ENCODE data around the gene IGFLR1. TPM values are rescaled to one million over a fixed set of nuclear protein-coding genes. Genes with fewer than 3 reads are reported as not detected.

IGFLR1 gene
- total RNA-seq, 2 donors from 2014 or later: 48.1 to 59.0 TPM

- no peaks in the 10 kb centered on the region for H3K9me3 ChIP-seq (ENCODE audit: control insufficient read depth, low read length, poor library complexity, severe bottlenecking)
- Mint-ChIP-seq H3K27ac (peak overlapping the region; percentile 94), H3K27me3 (no peaks in the 10 kb centered on the region), H3K4me3 (peak overlapping the region; percentile 78), H3K4me1 (peaks cover 52% of the 10 kb centered on the region), H3K36me3 (ENCODE audit: low read depth) (no peaks in the 10 kb centered on the region)
- ATAC-seq (no peak), DNase-seq (no peak)
These were observed 27.5 kb downstream of the IGFLR1 start for GRCh38 chr19:35714601-35715354.

GRCh38 chr19:35713904-35714495, 28.3 kb downstream of the IGFLR1 start:
- Mint-ChIP-seq H3K4me1 (peaks cover 46% of the 10 kb centered on the region), H3K36me3 (ENCODE audit: low read depth) (no peaks in the 10 kb centered on the region), H3K27ac (peak overlapping the region; percentile 94), H3K27me3 (no peaks in the 10 kb centered on the region), H3K4me3 (peak overlapping the region; percentile 78)
- ATAC-seq (no peak), DNase-seq (no peak)
- no peaks in the 10 kb centered on the region for H3K9me3 ChIP-seq (ENCODE audit: control insufficient read depth, low read length, poor library complexity, severe bottlenecking)

GRCh38 chr19:35713506-35713850, 28.8 kb downstream of the IGFLR1 start:
- Mint-ChIP-seq H3K36me3 (ENCODE audit: low read depth) (no peaks in the 10 kb centered on the region), H3K4me1 (peaks cover 44% of the 10 kb centered on the region), H3K27me3 (no peaks in the 10 kb centered on the region), H3K27ac (peak overlapping the region; percentile 94), H3K4me3 (peak overlapping the region; percentile 78)
- no peak for DNase-seq
- no peaks in the 10 kb centered on the region for H3K9me3 ChIP-seq (ENCODE audit: control insufficient read depth, low read length, poor library complexity, severe bottlenecking)
- no peak for ATAC-seq

- no peaks in the 10 kb centered on the region for H3K36me3 Mint-ChIP-seq (ENCODE audit: low read depth)
- peaks cover 44% of the 10 kb centered on the region for H3K4me1 Mint-ChIP-seq
- DNase-seq (no peak), ATAC-seq (peak; percentile 21)
- H3K27ac Mint-ChIP-seq: peak overlapping the region; percentile 94
- H3K9me3 ChIP-seq (ENCODE audit: control insufficient read depth, low read length, poor library complexity, severe bottlenecking): no peaks in the 10 kb centered on the region
- peak overlapping the region; percentile 73 for H3K4me3 Mint-ChIP-seq
- H3K27me3 Mint-ChIP-seq: no peaks in the 10 kb centered on the region
These were observed 29.4 kb downstream of the IGFLR1 start for GRCh38 chr19:35712567-35713505.

GRCh38 chr19:35710784-35711723, 31.2 kb downstream of the IGFLR1 start:
- peak overlapping the region; percentile 94 for H3K27ac Mint-ChIP-seq
- peak overlapping the region; percentile 75 for H3K4me3 Mint-ChIP-seq

GRCh38 chr19:35708391-35708790, 33.9 kb downstream of the IGFLR1 start:
- H3K27me3 Mint-ChIP-seq: no peaks in the 10 kb centered on the region
- ATAC-seq (no peak), DNase-seq (no peak)
- no peak overlapping the region for H3K4me3 Mint-ChIP-seq
- H3K27ac Mint-ChIP-seq: no peak overlapping the region
- no peaks in the 10 kb centered on the region for H3K9me3 ChIP-seq (ENCODE audit: control insufficient read depth, low read length, poor library complexity, severe bottlenecking)
- H3K4me1 Mint-ChIP-seq: peaks cover 17% of the 10 kb centered on the region
- H3K36me3 Mint-ChIP-seq (ENCODE audit: low read depth): no peaks in the 10 kb centered on the region

More at GRCh38 chr19:35710784-35711723, 31.2 kb downstream of the IGFLR1 start:
- peaks cover 36% of the 10 kb centered on the region for H3K4me1 Mint-ChIP-seq
- no peaks in the 10 kb centered on the region for H3K36me3 Mint-ChIP-seq (ENCODE audit: low read depth)
- DNase-seq (no peak), ATAC-seq (peak; percentile 38)
- H3K27me3 Mint-ChIP-seq: no peaks in the 10 kb centered on the region
- H3K9me3 ChIP-seq (ENCODE audit: control insufficient read depth, low read length, poor library complexity, severe bottlenecking): no peaks in the 10 kb centered on the region

- Mint-ChIP-seq H3K36me3 (ENCODE audit: low read depth) (no peaks in the 10 kb centered on the region), H3K4me3 (no peak within 1 kb of the TSS), H3K27me3 (peaks cover 6% of the 10 kb centered on the region), H3K27ac (no peak within 1 kb of the TSS), H3K4me1 (peaks cover 6% of the 10 kb centered on the region)
- DNase-seq (no peak), ATAC-seq (no peak)
- no peaks in the 10 kb centered on the region for H3K9me3 ChIP-seq (ENCODE audit: control insufficient read depth, low read length, poor library complexity, severe bottlenecking)
These were observed 38.0 kb downstream of the IGFLR1 start, which contains the start of gene ZBTB32 for GRCh38 chr19:35704218-35704617. Gene ZBTB32 (plus strand): TSS chr19:35704558. CDS start chr19:35714627, 10,069 bp downstream.

GRCh38 chr19:35703343-35703742, 38.9 kb downstream of the IGFLR1 start:
- Mint-ChIP-seq H3K36me3 (ENCODE audit: low read depth) (no peaks in the 10 kb centered on the region), H3K27ac (no peak overlapping the region), H3K27me3 (peaks cover 6% of the 10 kb centered on the region), H3K4me1 (peaks cover 6% of the 10 kb centered on the region), H3K4me3 (peak overlapping the region; percentile 97)
- DNase-seq (no peak), ATAC-seq (no peak)
- no peaks in the 10 kb centered on the region for H3K9me3 ChIP-seq (ENCODE audit: control insufficient read depth, low read length, poor library complexity, severe bottlenecking)

- peak overlapping the region; percentile 95 for H3K27ac Mint-ChIP-seq
- H3K4me3 Mint-ChIP-seq: peak overlapping the region; percentile 97
- H3K36me3 Mint-ChIP-seq (ENCODE audit: low read depth): no peaks in the 10 kb centered on the region
- ATAC-seq (peak; percentile 100), DNase-seq (peak; percentile 83 to 89 (median 83))
- peaks cover 6% of the 10 kb centered on the region for H3K4me1 Mint-ChIP-seq
- peaks cover 6% of the 10 kb centered on the region for H3K27me3 Mint-ChIP-seq
- H3K9me3 ChIP-seq (ENCODE audit: control insufficient read depth, low read length, poor library complexity, severe bottlenecking): no peaks in the 10 kb centered on the region
These were observed 39.8 kb downstream of the IGFLR1 start for GRCh38 chr19:35702223-35703012.

GRCh38 chr19:35696835-35697234, 45.4 kb downstream of the IGFLR1 start:
- no peak overlapping the region for H3K27ac Mint-ChIP-seq
- no peak for DNase-seq
- no peaks in the 10 kb centered on the region for H3K36me3 Mint-ChIP-seq (ENCODE audit: low read depth)
- H3K4me1 Mint-ChIP-seq: peaks cover 3% of the 10 kb centered on the region
- no peak overlapping the region for H3K4me3 Mint-ChIP-seq
- no peaks in the 10 kb centered on the region for H3K9me3 ChIP-seq (ENCODE audit: control insufficient read depth, low read length, poor library complexity, severe bottlenecking)
- no peaks in the 10 kb centered on the region for H3K27me3 Mint-ChIP-seq
- no peak for ATAC-seq

GRCh38 chr19:35695895-35696422, 46.3 kb downstream of the IGFLR1 start:
- H3K27ac Mint-ChIP-seq: no peak overlapping the region
- no peaks in the 10 kb centered on the region for H3K36me3 Mint-ChIP-seq (ENCODE audit: low read depth)
- H3K27me3 Mint-ChIP-seq: no peaks in the 10 kb centered on the region
- no peak for DNase-seq
- H3K4me3 Mint-ChIP-seq: no peak overlapping the region
- ATAC-seq: no peak
- H3K4me1 Mint-ChIP-seq: peaks cover 3% of the 10 kb centered on the region
- H3K9me3 ChIP-seq (ENCODE audit: control insufficient read depth, low read length, poor library complexity, severe bottlenecking): no peaks in the 10 kb centered on the region

Measured in T-helper 17 cell (primary cell).